HEK293 (cell line): ENCODE data around the gene G3BP2.

Source experiments
- CTCF ChIP-seq: fragments of 450-650 bp; formaldehyde crosslinking; IDR thresholded peaks from 2 replicates; pipeline ENCODE4 v1.5.1; 2016; ENCODE audit warnings: missing biosample characterization, missing genetic modification characterization
- SCRT1 ChIP-seq: fragments of 450-650 bp; formaldehyde crosslinking; IDR thresholded peaks from 2 replicates; pipeline ENCODE4 v1.5.1; 2016; ENCODE audit warnings: missing biosample characterization, missing genetic modification characterization, borderline replicate concordance
- ZBTB1 ChIP-seq: fragments of 450-650 bp; formaldehyde crosslinking; IDR thresholded peaks from 2 replicates; pipeline ENCODE4 v1.5.1; 2016; ENCODE audit warnings: missing biosample characterization, missing genetic modification characterization
- ZNF174 ChIP-seq: fragments of 450-650 bp; formaldehyde crosslinking; IDR thresholded peaks from 2 replicates; pipeline ENCODE4 v1.5.0; 2017; ENCODE audit warnings: missing biosample characterization, mild to moderate bottlenecking, missing genetic modification characterization
- TF ChIP-seq, protein P1 (sequence below): fragments of 450-650 bp; formaldehyde crosslinking; optimal IDR thresholded peaks from 2 replicates; pipeline ENCODE3; 2016; ENCODE audit warnings: missing biosample characterization, mild to moderate bottlenecking, missing genetic modification characterization

- TF ChIP-seq CTCF (tag by site-specific recombination), result no peak
- TF ChIP-seq ZBTB1 (tag by site-specific recombination), result no peak
- no peak for TF ChIP-seq ZNF174 (tag by site-specific recombination)
- TF ChIP-seq, protein P1, sequence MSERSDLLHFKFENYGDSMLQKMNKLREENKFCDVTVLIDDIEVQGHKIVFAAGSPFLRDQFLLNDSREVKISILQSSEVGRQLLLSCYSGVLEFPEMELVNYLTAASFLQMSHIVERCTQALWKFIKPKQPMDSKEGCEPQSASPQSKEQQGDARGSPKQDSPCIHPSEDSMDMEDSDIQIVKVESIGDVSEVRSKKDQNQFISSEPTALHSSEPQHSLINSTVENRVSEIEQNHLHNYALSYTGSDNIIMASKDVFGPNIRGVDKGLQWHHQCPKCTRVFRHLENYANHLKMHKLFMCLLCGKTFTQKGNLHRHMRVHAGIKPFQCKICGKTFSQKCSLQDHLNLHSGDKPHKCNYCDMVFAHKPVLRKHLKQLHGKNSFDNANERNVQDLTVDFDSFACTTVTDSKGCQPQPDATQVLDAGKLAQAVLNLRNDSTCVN (tag by site-specific recombination), result no peak
- no peak for TF ChIP-seq SCRT1 (tag by site-specific recombination)
Measured at GRCh38 chr4:75659512-75660031, 13.6 kb downstream of the G3BP2 start.
